GM19328 (cell line): ENCODE results near the gene ST7L.
"Not testable (repeated sequence)": the region's sequence is repeated elsewhere in the genome, so short reads cannot be mapped to it uniquely, and the experiment has no call there.

Experiments
- ATAC-seq: cut with Tn5 transposase; IDR thresholded peaks from one replicate; pipeline ENCODE4 v1.9.1; 2021; ENCODE audit warnings: mild to moderate bottlenecking, moderate library complexity; ENCODE audit not compliant: unreplicated experiment

Gene ST7L

DNA sequence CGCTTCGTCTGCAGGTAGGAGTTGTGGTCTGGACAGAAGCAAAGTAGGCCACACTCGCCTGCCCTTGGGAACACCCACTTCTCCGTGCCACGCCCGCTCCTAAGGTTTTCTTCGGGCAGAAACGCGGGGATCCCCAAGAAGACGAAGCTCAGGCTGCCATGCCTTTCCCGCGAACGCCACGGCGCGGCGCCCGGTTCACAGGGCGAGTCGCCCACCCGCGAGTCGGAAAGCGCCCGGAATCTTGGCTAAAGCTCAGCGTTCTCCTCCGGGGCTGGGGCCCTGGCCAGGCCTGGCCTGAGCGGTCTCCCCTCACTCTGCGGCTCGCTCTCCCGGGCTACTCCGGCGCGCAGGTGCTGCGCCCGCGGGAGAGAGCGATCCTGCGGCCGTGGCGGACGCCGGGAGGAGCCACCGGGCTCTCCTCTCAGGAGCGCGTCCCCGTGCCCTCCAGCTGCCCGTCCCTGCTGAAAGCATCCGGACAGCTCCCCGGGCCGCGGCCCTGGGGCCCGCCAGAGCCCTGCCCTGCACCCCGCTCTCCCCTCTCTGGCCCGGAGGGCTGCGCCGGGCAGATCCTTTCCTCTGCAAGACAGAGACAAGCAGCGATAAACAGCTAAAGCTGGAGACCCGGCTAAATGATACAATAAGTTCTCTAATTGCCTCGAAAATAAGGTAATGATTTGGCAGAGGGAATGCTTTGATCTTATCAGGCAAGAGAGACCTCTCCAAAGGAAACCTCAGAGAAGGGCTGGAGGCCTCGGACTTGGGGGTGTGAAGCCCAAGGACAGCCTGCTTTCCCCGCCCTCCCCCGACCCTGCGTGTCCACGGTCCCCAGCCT lies 116.9 kb downstream of the ST7L start:
- no peak for ATAC-seq

GRCh38 chr1:112496290-112496689 lies 122.7 kb downstream of the ST7L start:
- no peak for ATAC-seq

DNA sequence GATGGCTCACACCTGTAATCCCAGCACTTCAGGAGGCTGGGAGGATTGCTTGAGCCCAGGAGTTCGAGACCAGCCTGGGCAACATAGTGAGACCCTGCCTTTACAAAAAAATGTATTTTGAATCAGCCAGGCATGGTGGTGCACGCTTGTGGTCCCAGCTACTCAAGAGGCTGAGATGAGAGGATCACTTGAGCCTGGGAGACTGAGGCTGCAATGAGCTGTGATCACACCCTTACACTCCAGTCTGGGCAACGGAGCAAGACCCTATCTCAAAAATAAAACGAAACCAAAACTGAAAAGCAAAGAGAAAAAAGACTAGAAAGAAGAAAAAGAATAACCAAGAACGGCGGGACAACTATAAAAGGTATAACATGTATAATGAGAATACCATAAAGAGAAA lies 125.6 kb downstream of the ST7L start:
- no peak for ATAC-seq

DNA sequence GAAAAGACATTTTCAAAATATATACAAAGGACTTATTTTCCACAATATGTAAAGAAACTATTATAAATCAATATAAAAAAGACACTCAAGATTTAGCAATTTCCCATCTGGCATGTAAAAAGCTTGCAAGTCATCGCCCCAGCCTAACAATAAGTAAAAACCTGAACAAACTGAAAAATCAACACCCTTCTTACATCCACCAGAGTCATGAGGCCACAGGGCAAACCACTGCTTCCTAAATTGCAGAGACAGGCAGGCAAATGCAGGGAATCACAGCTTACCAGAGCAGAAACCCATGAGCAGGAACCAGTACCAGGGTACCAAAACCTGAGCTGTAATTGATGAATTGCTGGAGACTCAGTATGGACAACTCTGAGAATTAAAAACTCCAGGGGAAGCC lies 126.9 kb downstream of the ST7L start:
- ATAC-seq, result no peak

DNA sequence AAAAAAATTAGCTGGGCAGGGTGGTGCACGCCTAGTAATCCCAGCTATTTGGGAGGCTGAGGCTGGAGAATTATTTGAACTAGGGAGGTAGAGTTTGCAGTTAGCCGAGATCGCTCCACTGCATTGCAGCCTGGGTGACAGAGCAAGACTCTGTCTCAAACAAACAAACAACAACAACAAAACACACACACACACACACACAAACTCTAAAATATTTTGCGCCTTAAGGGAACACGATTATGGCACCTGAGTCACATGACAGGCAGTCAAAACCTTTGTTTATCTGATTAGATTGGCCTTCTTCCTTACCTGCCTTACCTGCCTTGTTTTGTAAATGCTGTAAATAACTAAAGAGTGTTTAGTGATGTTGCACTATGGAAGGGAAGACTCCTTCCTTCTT lies 130.8 kb downstream of the ST7L start:
- ATAC-seq, result no peak

- not testable (repeated sequence) for ATAC-seq
These were observed 131.3 kb downstream of the ST7L start for GRCh38 chr1:112487686-112488085.

DNA sequence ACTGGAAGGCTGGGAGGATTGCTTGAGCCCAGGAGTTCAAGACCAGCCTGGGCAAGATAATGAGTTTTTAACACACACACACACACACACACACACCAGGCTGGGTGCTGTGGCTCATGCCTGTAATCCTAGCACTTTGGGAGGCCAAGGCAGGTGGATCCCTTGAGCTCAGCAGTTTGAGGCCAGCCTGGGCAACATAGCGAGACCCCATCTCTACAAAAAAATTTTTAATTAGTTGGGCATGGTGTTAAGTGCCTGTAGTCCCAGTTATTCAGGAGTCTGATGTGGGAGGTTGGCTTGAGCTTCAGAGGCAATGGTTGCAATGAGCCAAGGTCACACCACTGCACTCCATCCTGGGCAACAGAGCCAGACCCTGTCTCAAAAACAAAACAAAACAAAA lies 132.9 kb downstream of the ST7L start:
- ATAC-seq, result not testable (repeated sequence)

GRCh38 chr1:112478314-112478713 lies 140.6 kb downstream of the ST7L start:
- ATAC-seq, result no peak

DNA sequence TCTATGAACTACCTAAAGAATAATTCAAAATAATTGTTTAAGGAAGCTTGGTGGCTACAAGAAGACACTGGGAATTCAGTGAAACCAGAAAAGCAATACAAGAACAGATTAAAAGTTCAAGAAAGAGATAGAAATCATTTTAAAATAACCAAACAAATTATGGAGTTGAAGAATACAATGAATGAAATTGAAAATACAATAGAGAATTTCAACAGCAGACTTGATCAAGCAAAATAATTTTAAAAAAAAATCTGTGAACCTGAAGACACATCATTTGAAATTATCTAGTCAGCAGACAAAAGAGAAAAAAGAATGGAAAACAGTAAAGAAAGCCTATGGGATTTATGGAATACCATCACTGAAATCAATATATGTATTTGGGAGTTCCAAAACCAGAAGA lies 141.4 kb downstream of the ST7L start:
- no peak for ATAC-seq
